GM12864 (cell line): ENCODE data around the gene PDGFA.
A peak's percentile ranks its signal among the peaks of the same experiment; 100 is the strongest.

Experiments used
- DNase-seq: peaks from one replicate; pipeline ENCODE4 v3.0.0-alpha.2; 2011; ENCODE audit warnings: low read depth
- H3K4me3 ChIP-seq: 2 replicates; pipeline ENCODE4 v1.5.1; 2011; ENCODE audit warnings: mild to moderate bottlenecking, low read depth, low read length, control low read depth
- TF ChIP-seq, protein P1 (sequence below): IDR thresholded peaks from 2 replicates; pipeline ENCODE4 v1.5.1; 2011; ENCODE audit warnings: low read depth, mild to moderate bottlenecking, moderate library complexity, low read length, control low read depth, inconsistent platforms; ENCODE audit errors: missing control alignments

The PDGFA gene

DNA sequence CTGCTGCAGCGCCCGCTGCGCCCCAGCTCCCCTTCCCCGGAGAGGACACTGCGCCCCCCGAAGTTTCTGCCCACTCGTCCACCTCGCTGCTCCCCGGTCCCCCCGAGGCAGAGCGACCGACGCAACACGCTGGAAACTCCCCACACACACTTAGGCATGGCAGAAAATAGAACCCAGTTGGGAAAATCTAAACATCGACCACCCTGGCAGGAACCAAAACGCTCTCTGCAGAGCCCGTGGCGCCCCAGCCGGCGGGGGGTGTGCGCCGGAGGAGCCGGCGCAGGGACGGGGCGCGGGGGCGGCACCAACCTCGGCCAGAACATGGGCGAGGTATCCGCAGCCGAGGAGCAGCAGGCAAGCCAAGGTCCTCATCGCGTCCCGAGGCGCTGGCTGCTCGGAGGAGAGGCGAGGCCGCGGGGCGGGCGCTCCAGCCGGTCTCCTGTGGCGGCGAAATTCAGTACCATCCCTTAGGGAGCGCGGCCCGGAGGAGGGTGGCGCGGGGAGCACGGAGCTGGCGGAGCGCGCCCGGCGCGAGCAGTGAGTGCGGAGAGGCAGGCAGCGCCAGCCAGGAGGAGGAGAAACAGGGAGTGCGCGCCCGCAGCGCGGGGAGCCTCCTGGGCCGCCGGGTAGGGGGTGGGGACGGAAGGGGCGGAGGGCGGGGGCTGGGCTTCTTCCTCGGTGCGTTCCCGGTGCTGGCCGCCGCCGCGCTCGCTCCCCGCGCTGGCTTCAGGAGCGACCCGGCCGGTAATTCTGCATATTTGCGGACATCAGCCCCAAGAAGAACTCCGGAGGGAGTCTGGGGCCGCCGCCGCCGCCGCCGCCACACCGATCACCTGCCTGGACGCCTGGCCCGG, 789 bp downstream of the PDGFA start:
- no peak for DNase-seq
- TF ChIP-seq, protein P1, sequence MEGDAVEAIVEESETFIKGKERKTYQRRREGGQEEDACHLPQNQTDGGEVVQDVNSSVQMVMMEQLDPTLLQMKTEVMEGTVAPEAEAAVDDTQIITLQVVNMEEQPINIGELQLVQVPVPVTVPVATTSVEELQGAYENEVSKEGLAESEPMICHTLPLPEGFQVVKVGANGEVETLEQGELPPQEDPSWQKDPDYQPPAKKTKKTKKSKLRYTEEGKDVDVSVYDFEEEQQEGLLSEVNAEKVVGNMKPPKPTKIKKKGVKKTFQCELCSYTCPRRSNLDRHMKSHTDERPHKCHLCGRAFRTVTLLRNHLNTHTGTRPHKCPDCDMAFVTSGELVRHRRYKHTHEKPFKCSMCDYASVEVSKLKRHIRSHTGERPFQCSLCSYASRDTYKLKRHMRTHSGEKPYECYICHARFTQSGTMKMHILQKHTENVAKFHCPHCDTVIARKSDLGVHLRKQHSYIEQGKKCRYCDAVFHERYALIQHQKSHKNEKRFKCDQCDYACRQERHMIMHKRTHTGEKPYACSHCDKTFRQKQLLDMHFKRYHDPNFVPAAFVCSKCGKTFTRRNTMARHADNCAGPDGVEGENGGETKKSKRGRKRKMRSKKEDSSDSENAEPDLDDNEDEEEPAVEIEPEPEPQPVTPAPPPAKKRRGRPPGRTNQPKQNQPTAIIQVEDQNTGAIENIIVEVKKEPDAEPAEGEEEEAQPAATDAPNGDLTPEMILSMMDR: no peak
- H3K4me3 ChIP-seq: peak overlapping the region; percentile 56

DNA sequence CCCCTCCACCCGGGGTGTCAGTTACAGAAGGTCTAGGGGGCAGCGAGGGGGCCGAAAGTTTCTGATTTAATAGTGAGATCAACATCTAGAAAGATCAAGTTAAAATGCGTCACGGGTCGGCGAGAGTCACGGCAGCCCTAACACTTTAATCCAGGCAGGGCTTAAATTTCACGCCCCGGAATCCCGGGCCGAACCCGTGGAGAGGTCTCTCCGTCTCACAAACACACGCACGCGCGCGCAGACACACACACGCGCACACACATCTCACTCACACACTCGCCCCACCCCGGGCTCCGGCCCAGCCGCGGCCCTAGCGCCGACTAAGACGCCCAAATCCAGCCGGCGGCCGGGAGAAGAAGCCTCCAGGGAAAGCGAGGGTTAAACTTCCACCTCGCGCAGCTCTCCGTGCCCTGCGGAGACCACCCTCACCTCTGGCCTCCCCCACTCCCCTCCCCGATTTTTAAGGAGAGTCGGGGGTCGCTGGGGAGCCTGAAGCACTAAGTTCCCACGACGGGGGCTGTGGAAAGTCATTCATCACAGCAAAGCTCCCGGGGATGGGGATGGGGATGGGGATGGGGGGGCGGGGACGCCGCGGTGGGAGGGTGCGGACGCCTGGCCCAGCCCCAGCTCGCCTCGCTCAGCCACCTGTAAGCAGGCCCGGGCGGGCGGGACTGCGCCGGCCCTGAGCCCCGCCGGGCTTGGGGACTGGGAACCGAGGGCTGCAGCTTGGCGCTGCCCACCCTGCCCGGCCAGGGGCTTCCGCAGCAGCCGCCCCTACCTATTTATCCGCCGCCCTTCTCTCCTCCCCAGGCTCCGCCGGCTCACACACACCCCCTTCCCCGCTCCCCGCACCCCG, 1.6 kb downstream of the PDGFA start:
- DNase-seq: no peak
- peak overlapping the region; percentile 56 for H3K4me3 ChIP-seq

DNA sequence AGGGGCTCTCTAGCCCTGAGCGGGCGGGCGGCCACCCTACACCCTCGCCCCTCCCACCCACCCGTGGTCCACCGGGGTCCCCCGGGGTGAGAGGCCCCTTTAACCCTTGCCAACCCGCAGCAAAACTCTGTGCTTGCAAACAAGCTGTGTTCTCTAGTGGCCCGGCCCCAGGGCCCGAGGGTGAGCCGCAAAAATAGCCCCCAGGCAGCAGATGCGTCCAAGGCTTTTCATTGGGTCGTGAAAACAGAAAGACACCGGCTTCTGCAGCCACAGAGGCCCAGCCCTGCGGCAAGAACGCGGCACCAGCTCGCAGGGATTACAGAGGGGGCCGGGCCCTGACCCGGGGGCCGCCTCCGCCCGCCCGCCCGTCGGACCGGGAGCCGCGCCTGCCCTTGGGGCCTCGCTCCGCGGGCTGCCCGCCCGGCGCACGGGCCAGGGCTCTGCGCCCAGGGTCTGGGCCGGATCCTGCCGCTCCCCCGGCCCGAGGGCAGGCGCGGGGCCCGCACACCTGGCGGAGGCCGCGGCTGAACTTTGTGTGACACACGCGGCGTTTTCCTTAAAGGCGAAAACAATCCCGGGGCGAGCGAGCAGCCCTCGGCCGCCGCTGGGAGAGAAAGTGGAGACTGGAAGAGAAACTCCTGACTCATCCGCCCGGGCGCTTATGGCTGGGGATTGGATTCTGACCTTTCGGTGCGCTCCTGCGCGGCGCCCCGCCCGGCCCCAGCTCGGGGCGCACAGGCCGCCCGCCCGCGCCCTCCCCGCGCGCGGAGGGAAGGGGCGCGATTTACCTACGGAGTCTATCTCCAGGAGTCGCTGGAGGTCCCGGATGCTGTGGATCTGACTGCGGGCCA, 2.8 kb downstream of the PDGFA start:
- TF ChIP-seq, protein P1: no peak
- H3K4me3 ChIP-seq: no peak overlapping the region
- DNase-seq: no peak

More for the DNA sequence above, 1.6 kb downstream of the PDGFA start:
- TF ChIP-seq, protein P1: no peak

DNA sequence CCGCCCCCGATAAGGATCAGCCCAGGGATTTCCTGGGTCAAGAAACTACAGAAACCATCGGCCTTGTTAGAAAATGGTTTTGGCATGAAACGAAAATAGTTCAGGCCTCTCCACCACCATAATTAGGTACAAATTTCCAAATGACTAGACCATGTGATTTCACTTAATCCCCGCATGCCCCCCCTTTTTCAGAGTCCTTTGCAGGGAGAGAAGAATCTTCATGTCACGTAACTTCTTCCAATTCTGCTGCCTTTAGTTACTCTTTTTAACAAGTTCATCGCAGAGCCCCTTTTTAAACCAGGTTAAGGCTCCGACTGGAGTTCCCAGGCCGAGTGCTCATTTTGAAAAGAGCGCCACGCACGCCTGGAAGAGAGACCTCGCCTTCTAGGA, 3.4 kb downstream of the PDGFA start:
- TF ChIP-seq, protein P1: no peak
- H3K4me3 ChIP-seq: no peak overlapping the region
- no peak for DNase-seq

DNA sequence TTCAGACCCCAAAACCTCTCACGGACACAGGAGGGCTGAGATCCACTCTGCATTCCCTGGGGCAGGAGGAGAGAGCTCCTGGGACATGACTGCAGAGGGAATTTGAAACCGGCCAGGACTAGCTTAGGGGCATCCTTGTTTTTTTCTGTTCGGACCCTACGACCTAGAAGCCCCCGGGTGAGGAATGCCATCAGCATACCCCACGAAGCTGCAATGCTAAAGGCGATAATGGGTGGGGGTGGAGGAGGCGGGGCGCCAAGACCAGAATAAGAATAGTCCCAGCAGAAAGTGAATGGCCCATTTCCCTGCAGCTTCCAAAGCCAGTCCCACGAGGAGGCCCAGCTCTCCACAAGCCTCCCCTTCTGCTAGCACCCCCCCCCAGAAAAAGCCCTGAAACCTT, 4.0 kb downstream of the PDGFA start:
- H3K4me3 ChIP-seq: no peak overlapping the region
- TF ChIP-seq, protein P1: no peak
- no peak for DNase-seq
